ENCODE results near the gene DLG2. TPM values are rescaled to one million over a fixed set of nuclear protein-coding genes. Genes with fewer than 3 reads are reported as not detected.

Gene DLG2
- total RNA-seq, 1 donor from 2014 or later, result 1.8 TPM

DNA sequence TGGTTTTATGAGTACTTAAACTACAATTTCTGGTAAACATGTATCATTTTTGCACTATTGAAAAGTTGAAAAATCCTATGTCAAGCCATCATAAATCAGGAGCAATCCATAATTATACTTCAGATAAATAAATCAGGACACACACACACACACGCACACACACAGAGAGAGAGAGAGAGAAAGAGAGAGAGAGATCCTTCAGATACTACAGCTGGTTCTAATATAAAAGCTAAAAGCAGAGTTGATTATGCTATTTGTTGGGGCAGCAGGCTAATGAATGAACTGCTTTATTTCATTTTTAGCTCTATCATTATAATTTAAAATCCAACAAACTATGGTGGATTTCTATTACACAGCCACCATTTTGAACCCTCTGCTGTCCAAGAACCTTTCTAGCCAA, 2018.6 kb downstream of the DLG2 start:
- Histone ChIP-seq H3K4me2 (ENCODE audit: low read length) (no peak overlapping the region), H3K4me3 (ENCODE audit: insufficient read depth, low read depth, low read length) (no peak overlapping the region), H3K36me3 (ENCODE audit: insufficient read depth, low read length) (no peaks in the 10 kb centered on the region), H3K27ac (ENCODE audit: low read depth, low read length) (no peak overlapping the region), H4K20me1 (ENCODE audit: insufficient read depth, low read length) (no peaks in the 10 kb centered on the region), H3K9me3 (ENCODE audit: insufficient read depth, low read depth, low read length) (no peaks in the 10 kb centered on the region), H3K27me3 (ENCODE audit: insufficient read depth, low read length) (no peaks in the 10 kb centered on the region), H3K4me1 (ENCODE audit: insufficient read depth, low read length) (no peaks in the 10 kb centered on the region), H3K9ac (ENCODE audit: low read length) (no peak overlapping the region), H2AFZ (ENCODE audit: low read depth, low read length) (no peak overlapping the region), H3K79me2 (ENCODE audit: insufficient read depth, low read length) (no peaks in the 10 kb centered on the region)
- Mint-ChIP-seq H3K27ac (ENCODE audit: unreplicated experiment) (no peak overlapping the region), H3K9me3 (ENCODE audit: unreplicated experiment) (peaks cover 2% of the 10 kb centered on the region), H3K36me3 (ENCODE audit: low read depth, unreplicated experiment) (no peaks in the 10 kb centered on the region), H3K27me3 (ENCODE audit: low read depth, unreplicated experiment) (no peaks in the 10 kb centered on the region), H3K4me1 (ENCODE audit: low read depth, unreplicated experiment) (no peaks in the 10 kb centered on the region), H3K4me3 (ENCODE audit: unreplicated experiment) (no peak overlapping the region)
- DNase-seq (ENCODE audit: low read depth), result no peak
- FAIRE-seq, result no peak
- no peak for TF ChIP-seq EZH2 (IDR thresholded peaks at IDR 0.05; ENCODE audit: insufficient read depth, low read length)
- TF ChIP-seq, protein P1, sequence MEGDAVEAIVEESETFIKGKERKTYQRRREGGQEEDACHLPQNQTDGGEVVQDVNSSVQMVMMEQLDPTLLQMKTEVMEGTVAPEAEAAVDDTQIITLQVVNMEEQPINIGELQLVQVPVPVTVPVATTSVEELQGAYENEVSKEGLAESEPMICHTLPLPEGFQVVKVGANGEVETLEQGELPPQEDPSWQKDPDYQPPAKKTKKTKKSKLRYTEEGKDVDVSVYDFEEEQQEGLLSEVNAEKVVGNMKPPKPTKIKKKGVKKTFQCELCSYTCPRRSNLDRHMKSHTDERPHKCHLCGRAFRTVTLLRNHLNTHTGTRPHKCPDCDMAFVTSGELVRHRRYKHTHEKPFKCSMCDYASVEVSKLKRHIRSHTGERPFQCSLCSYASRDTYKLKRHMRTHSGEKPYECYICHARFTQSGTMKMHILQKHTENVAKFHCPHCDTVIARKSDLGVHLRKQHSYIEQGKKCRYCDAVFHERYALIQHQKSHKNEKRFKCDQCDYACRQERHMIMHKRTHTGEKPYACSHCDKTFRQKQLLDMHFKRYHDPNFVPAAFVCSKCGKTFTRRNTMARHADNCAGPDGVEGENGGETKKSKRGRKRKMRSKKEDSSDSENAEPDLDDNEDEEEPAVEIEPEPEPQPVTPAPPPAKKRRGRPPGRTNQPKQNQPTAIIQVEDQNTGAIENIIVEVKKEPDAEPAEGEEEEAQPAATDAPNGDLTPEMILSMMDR (IDR thresholded peaks at IDR 0.05; ENCODE audit: insufficient read depth, low read depth, low read length), result no peak

DNA sequence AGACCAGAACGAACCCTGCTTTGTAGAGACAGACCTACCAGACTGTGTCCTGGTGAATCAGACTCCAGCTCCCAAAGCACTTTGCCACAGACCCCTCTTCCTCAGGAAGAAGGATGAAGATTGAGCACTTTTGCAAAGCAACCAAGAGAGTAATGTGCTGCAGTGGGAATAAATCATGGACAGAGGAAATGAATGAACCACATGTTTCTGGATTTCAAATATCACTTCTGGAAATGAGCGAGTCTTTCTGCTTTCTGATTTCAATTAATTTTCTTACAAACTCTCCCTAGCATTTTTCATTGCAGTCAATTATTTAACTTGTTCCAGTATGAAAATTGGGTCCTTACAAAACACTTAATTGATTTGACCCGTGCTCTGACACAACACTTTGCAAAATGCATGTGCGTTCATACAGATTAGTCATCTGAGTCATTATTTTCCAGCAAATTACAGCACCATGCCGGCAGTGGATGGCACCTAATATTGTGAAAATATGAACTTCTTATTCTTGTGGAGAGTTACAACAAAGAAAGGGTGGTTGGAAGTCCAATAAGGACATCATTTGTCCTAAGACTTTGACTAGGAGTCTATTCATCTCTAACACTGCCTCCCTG, 2025.1 kb downstream of the DLG2 start:
- no peaks in the 10 kb centered on the region for H3K36me3 Mint-ChIP-seq (ENCODE audit: low read depth, unreplicated experiment)
- H3K27me3 Mint-ChIP-seq (ENCODE audit: low read depth, unreplicated experiment), result no peaks in the 10 kb centered on the region
- H3K9me3 Mint-ChIP-seq (ENCODE audit: unreplicated experiment), result peaks cover 1% of the 10 kb centered on the region
- no peak for TF ChIP-seq EZH2 (IDR thresholded peaks at IDR 0.05; ENCODE audit: insufficient read depth, low read length)
- TF ChIP-seq, protein P1 (IDR thresholded peaks at IDR 0.05; ENCODE audit: insufficient read depth, low read depth, low read length), result no peak
- H3K4me3 ChIP-seq (ENCODE audit: insufficient read depth, low read depth, low read length), result no peak overlapping the region
- H3K9me3 ChIP-seq (ENCODE audit: insufficient read depth, low read depth, low read length), result no peaks in the 10 kb centered on the region
- no peak overlapping the region for H2AFZ ChIP-seq (ENCODE audit: low read depth, low read length)
- no peaks in the 10 kb centered on the region for H4K20me1 ChIP-seq (ENCODE audit: insufficient read depth, low read length)
- H3K4me1 Mint-ChIP-seq (ENCODE audit: low read depth, unreplicated experiment), result no peaks in the 10 kb centered on the region
- FAIRE-seq (no peak), DNase-seq (ENCODE audit: low read depth) (no peak)
- no peaks in the 10 kb centered on the region for H3K27me3 ChIP-seq (ENCODE audit: insufficient read depth, low read length)
- H3K4me3 Mint-ChIP-seq (ENCODE audit: unreplicated experiment), result no peak overlapping the region
- H3K36me3 ChIP-seq (ENCODE audit: insufficient read depth, low read length), result no peaks in the 10 kb centered on the region
- H3K4me2 ChIP-seq (ENCODE audit: low read length), result no peak overlapping the region
- H3K27ac ChIP-seq (ENCODE audit: low read depth, low read length), result no peak overlapping the region
- H3K27ac Mint-ChIP-seq (ENCODE audit: unreplicated experiment), result no peak overlapping the region
- no peaks in the 10 kb centered on the region for H3K4me1 ChIP-seq (ENCODE audit: insufficient read depth, low read length)
- H3K9ac ChIP-seq (ENCODE audit: low read length), result no peak overlapping the region
- H3K79me2 ChIP-seq (ENCODE audit: insufficient read depth, low read length), result no peaks in the 10 kb centered on the region

DNA sequence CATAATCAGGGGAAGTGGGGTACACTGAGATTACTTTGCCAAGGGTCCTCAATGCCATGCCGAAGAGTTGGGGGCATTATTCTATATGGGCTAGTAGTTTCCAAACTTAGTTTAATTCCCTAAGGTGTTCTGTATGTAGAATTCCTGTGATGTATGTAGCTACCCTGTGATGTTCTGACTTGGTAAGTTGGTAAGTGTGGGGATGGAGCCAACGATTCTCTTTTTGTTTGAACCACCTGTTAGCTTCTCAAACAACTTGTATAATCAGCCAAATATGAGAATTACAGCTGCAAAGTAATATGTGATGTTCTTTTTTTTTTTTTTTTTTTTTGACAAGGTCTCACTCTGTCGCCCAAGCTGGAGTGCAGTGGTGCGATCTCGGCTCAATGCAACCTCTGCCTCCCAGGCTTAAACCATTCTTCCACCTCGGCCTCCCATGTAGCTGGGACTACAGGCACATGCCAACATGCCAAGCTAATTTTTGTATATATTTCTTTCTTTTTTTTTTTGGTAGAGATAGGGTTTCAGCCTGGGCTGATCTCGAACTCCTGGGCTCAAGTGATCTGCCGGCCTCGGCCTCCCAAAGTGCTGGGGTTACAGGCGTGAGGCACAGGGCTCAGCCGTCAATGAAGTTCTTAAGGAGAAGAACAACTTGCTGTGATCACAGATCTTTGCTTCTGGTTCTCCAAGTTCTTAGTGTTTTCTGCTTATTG, 2025.8 kb downstream of the DLG2 start:
- H3K9ac ChIP-seq (ENCODE audit: low read length), result no peak overlapping the region
- Mint-ChIP-seq H3K9me3 (ENCODE audit: unreplicated experiment) (peaks cover 1% of the 10 kb centered on the region), H3K4me3 (ENCODE audit: unreplicated experiment) (no peak overlapping the region), H3K36me3 (ENCODE audit: low read depth, unreplicated experiment) (no peaks in the 10 kb centered on the region), H3K27me3 (ENCODE audit: low read depth, unreplicated experiment) (no peaks in the 10 kb centered on the region), H3K4me1 (ENCODE audit: low read depth, unreplicated experiment) (no peaks in the 10 kb centered on the region), H3K27ac (ENCODE audit: unreplicated experiment) (no peak overlapping the region)
- TF ChIP-seq, protein P1 (IDR thresholded peaks at IDR 0.05; ENCODE audit: insufficient read depth, low read depth, low read length), result no peak
- no peak for TF ChIP-seq EZH2 (IDR thresholded peaks at IDR 0.05; ENCODE audit: insufficient read depth, low read length)
- no peak overlapping the region for H3K27ac ChIP-seq (ENCODE audit: low read depth, low read length)
- H3K4me2 ChIP-seq (ENCODE audit: low read length), result no peak overlapping the region
- no peaks in the 10 kb centered on the region for H3K79me2 ChIP-seq (ENCODE audit: insufficient read depth, low read length)
- H4K20me1 ChIP-seq (ENCODE audit: insufficient read depth, low read length), result no peaks in the 10 kb centered on the region
- H2AFZ ChIP-seq (ENCODE audit: low read depth, low read length), result no peak overlapping the region
- no peaks in the 10 kb centered on the region for H3K9me3 ChIP-seq (ENCODE audit: insufficient read depth, low read depth, low read length)
- DNase-seq (ENCODE audit: low read depth) (no peak), FAIRE-seq (no peak)
- H3K36me3 ChIP-seq (ENCODE audit: insufficient read depth, low read length), result no peaks in the 10 kb centered on the region
- H3K4me3 ChIP-seq (ENCODE audit: insufficient read depth, low read depth, low read length), result no peak overlapping the region
- no peaks in the 10 kb centered on the region for H3K27me3 ChIP-seq (ENCODE audit: insufficient read depth, low read length)
- H3K4me1 ChIP-seq (ENCODE audit: insufficient read depth, low read length), result no peaks in the 10 kb centered on the region
